ENCODE data around the gene FOXP1. TPM values are rescaled to one million over a fixed set of nuclear protein-coding genes. Genes with fewer than 3 reads are reported as not detected.

FOXP1 gene
- total and polyA plus RNA-seq, 8 donors, result 13.4 to 74.1 (median 44.1) TPM

DNA sequence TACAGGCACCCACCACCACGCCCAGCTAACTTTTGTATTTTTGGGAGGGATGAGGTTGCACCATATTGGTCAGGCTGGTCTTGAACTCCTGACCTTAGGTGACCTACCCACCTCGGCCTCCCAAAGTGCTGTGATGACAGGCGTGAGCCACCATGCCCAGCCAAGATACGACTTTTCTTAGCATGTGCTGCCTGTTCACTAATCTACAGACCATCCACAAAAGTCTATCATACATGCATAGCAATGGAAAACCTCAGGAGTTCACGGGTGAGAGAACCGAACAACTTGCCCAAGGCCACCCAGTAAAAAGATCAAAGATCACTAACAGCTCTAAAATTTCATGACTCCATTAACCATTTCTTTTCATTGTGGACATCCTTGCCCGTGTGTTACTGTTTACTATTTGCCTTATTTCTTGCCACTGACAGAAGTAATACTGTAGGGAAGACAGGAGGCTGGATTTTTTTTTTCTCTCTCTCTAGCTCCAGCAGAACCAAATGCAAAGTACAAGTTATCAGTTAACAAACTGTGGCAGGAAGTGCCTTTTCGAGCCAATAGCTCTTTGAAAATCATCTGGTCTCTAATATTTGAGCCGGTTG, 92.3 kb downstream of the FOXP1 start:
- no peak overlapping the region for H3K27ac ChIP-seq
- DNase-seq (no peak), FAIRE-seq (no peak), ATAC-seq (no peak)
- no peaks in the 10 kb centered on the region for H3K4me1 ChIP-seq
- H3K36me3 ChIP-seq, result peaks cover 0 to 15% (median 0%) of the 10 kb centered on the region in 3 donors
- no peaks in the 10 kb centered on the region for H3K27me3 ChIP-seq
- intact Hi-C loops (cut with DNase I), result no loop called here
- no peaks in the 10 kb centered on the region for H3K9me3 ChIP-seq
- TF ChIP-seq, protein P1, sequence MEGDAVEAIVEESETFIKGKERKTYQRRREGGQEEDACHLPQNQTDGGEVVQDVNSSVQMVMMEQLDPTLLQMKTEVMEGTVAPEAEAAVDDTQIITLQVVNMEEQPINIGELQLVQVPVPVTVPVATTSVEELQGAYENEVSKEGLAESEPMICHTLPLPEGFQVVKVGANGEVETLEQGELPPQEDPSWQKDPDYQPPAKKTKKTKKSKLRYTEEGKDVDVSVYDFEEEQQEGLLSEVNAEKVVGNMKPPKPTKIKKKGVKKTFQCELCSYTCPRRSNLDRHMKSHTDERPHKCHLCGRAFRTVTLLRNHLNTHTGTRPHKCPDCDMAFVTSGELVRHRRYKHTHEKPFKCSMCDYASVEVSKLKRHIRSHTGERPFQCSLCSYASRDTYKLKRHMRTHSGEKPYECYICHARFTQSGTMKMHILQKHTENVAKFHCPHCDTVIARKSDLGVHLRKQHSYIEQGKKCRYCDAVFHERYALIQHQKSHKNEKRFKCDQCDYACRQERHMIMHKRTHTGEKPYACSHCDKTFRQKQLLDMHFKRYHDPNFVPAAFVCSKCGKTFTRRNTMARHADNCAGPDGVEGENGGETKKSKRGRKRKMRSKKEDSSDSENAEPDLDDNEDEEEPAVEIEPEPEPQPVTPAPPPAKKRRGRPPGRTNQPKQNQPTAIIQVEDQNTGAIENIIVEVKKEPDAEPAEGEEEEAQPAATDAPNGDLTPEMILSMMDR (IDR thresholded peaks at IDR 0.05), result no peak
- WGBS, 2 donors, result 96 to 97% methylated on average over 9 of the region's 9 CpGs
- H3K4me3 ChIP-seq, result no peak overlapping the region

DNA sequence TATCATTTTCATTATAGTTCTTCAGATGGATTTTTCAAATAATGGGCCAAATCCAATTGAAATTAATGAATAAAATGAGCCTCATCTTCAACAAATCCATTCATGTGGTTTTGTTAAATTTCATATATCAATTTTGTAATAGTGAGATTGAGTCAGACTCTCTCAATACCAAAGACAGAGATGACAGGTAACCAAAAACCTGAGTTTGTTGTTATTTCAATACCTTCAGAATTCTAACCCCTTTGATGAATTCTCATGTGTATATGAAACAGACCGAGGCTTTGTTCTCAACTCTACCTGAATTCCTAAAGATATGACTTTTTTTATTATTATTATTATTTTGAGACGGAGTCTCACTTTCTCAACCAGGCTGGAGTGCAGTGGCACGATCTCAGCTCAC, 92.8 kb downstream of the FOXP1 start:
- H3K9me3 ChIP-seq, result no peaks in the 10 kb centered on the region
- TF ChIP-seq, protein P1 (IDR thresholded peaks at IDR 0.05), result no peak
- intact Hi-C loops (cut with DNase I), result no loop called here
- WGBS, 2 donors, result 98% methylated on average over 3 of the region's 3 CpGs
- H3K36me3 ChIP-seq, result peaks cover 0 to 15% (median 0%) of the 10 kb centered on the region in 3 donors
- no peak for DNase-seq
- no peaks in the 10 kb centered on the region for H3K4me1 ChIP-seq
- no peaks in the 10 kb centered on the region for H3K27me3 ChIP-seq
- no peak overlapping the region for H3K4me3 ChIP-seq
- no peak for ATAC-seq
- FAIRE-seq, result no peak
- no peak overlapping the region for H3K27ac ChIP-seq

DNA sequence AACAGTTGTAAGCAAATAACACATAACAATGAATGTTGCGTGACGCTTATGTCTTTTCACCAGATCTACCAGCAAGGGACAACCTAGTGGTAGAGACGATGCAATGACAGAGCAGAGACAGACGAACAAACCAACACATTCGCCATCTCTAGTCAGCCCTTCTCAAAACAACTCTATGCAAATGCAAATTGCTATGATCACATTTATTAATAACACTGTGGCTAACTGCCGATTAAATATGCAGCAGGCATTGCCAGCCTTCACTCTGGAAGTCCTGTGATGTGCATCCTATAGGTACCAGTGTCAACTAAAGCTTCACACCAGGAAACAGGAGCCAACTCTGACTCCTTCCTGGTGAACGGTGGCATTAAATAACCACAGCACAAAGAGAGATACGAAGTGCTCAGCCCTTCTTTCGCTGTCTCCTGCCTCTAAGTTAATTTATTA, 94.2 kb downstream of the FOXP1 start:
- WGBS, 2 donors, result 94% methylated on average over 9 of the region's 9 CpGs
- Histone ChIP-seq H3K27ac (no peak overlapping the region), H3K9me3 (no peaks in the 10 kb centered on the region), H3K27me3 (no peaks in the 10 kb centered on the region), H3K36me3 (peaks cover 0 to 15% (median 0%) of the 10 kb centered on the region in 3 donors), H3K4me1 (no peaks in the 10 kb centered on the region), H3K4me3 (no peak overlapping the region)
- DNase-seq (no peak), ATAC-seq (no peak), FAIRE-seq (no peak)
- intact Hi-C loops (cut with DNase I), result no loop called here
- TF ChIP-seq, protein P1 (IDR thresholded peaks at IDR 0.05), result no peak

DNA sequence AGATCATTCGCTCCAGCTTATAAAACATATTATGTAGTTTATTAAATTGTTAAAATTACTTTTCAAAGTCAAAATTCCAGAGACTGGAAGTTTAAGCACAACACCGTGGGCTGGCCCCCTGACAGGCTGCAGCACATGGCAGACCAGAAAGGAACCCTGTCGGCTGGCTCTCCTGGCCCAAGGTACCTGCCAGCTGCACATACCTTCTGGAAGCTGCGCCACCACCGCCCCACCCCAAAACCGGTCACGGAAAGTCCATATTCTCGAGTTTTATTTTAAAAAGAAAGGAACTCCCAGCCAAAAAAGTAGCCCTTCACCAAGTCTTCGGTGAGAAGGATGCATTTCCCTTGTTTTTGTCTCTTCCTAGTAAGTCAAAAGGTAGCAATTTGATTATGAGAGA, 94.6 kb downstream of the FOXP1 start:
- no peak for FAIRE-seq
- TF ChIP-seq, protein P1 (IDR thresholded peaks at IDR 0.05), result no peak
- intact Hi-C loops (cut with DNase I), result no loop called here
- H3K4me3 ChIP-seq, result no peak overlapping the region
- no peaks in the 10 kb centered on the region for H3K27me3 ChIP-seq
- H3K9me3 ChIP-seq, result no peaks in the 10 kb centered on the region
- H3K4me1 ChIP-seq, result no peaks in the 10 kb centered on the region
- H3K27ac ChIP-seq, result no peak overlapping the region
- H3K36me3 ChIP-seq, result peaks cover 0 to 15% (median 0%) of the 10 kb centered on the region in 3 donors
- ATAC-seq, result no peak
- no peak for DNase-seq
- 95 to 96% methylated on average over 9 of the region's 9 CpGs for WGBS, 2 donors

DNA sequence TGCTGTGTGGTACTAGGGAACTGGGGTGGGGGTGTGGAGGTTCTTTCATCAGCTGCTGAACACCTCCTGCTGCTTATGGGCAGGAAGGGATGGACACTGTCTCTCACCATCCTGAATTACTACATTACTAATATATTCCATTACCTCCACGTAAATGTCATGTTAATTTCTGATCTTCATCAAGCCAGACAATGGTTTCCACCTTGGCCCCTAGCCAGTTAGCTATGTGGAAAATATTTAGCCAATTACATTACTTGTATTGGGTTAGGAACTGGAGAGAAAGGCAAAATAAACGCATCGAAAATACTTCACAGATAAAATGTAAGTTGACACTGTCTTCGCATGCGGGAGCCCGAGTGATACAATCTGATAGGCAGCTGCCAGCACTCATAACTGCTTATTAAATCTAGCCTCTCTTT, 95.1 kb downstream of the FOXP1 start:
- Histone ChIP-seq H3K4me1 (no peaks in the 10 kb centered on the region), H3K9me3 (no peaks in the 10 kb centered on the region), H3K27me3 (no peaks in the 10 kb centered on the region), H3K36me3 (peaks cover 0 to 15% (median 0%) of the 10 kb centered on the region in 3 donors), H3K4me3 (no peak overlapping the region), H3K27ac (no peak overlapping the region)
- intact Hi-C loops (cut with DNase I), result no loop called here
- WGBS, 2 donors, result 80 to 84% methylated on average over 6 of the region's 6 CpGs
- FAIRE-seq (no peak), DNase-seq (no peak), ATAC-seq (no peak)
- TF ChIP-seq, protein P1 (IDR thresholded peaks at IDR 0.05), result no peak
